A673 (cell line): ENCODE results near the gene DYNC1LI1. TPM values are rescaled to one million over a fixed set of nuclear protein-coding genes. Genes with fewer than 3 reads are reported as not detected.

Experiments used
- BruUV-seq: library from RNA; stranded (reverse); fragments of 400-500 nt; replicated peaks from 2 replicates; lab custom pipeline; 2021; lab: Mats Ljungman, UMichigan
- CTCF ChIA-PET: fragments of 300-600 bp; sonication (Branson Sonifier 250); formaldehyde crosslinking; loops from one replicate; lab custom pipeline; 2022; ENCODE audit warnings: antibody characterized with exemption; lab: Charles Lee
- POLR2A ChIA-PET: fragments of 300-600 bp; sonication (Branson Sonifier 250); formaldehyde crosslinking; loops from one replicate; lab custom pipeline; 2022; ENCODE audit warnings: antibody characterized with exemption; ENCODE audit not compliant: low non-redundant PET; lab: Charles Lee
- DNase-seq: peaks from one replicate; pipeline ENCODE4 v3.0.0-alpha.2; 2015; ENCODE audit warnings: low spot score
- H3K27ac ChIP-seq: fragments of 200-600 bp; sonication (generic); 2 replicates; pipeline ENCODE4 v1.5.1; 2016; ENCODE audit warnings: mixed run types, low read depth, mild to moderate bottlenecking, mixed read lengths, antibody characterized with exemption, low read length; ENCODE audit not compliant: poor library complexity, severe bottlenecking
- H3K27me3 ChIP-seq: fragments of 200-600 bp; sonication (generic); replicated peaks from 2 replicates; pipeline ENCODE4 v1.6.1; 2017; ENCODE audit warnings: mixed run types, low read depth, mild to moderate bottlenecking, mixed read lengths, antibody characterized with exemption, low read length; ENCODE audit not compliant: insufficient read depth, poor library complexity
- H3K36me3 ChIP-seq: fragments of 200-600 bp; sonication (generic); 2 replicates; pipeline ENCODE4 v1.6.1; 2016; ENCODE audit warnings: mixed run types, mild to moderate bottlenecking, mixed read lengths, antibody characterized with exemption, low read length; ENCODE audit not compliant: insufficient read depth, poor library complexity, severe bottlenecking
- H3K4me1 ChIP-seq: fragments of 200-600 bp; sonication (generic); 2 replicates; pipeline ENCODE4 v1.6.1; 2017; ENCODE audit warnings: mixed run types, mild to moderate bottlenecking, mixed read lengths, antibody characterized with exemption, low read length; ENCODE audit not compliant: insufficient read depth, poor library complexity, severe bottlenecking
- H3K4me3 ChIP-seq: fragments of 200-600 bp; sonication (generic); 2 replicates; pipeline ENCODE4 v1.5.1; 2016; ENCODE audit warnings: low read depth, mixed run types, mild to moderate bottlenecking, mixed read lengths, low read length; ENCODE audit not compliant: poor library complexity, severe bottlenecking
- H3K9me3 ChIP-seq: fragments of 200-600 bp; sonication (generic); 2 replicates; pipeline ENCODE4 v1.6.1; 2016; ENCODE audit warnings: mixed run types, low read depth, mild to moderate bottlenecking, mixed read lengths, antibody characterized with exemption, low read length; ENCODE audit not compliant: poor library complexity, severe bottlenecking
- EZH2 ChIP-seq: fragments of 200-600 bp; sonication (generic); IDR thresholded peaks from 2 replicates; pipeline ENCODE4 v1.6.1; 2017; ENCODE audit warnings: borderline replicate concordance, low read depth, mild to moderate bottlenecking, mixed read lengths, antibody characterized with exemption, low read length; ENCODE audit not compliant: poor library complexity, severe bottlenecking
- intact Hi-C: fragments of 100-400 bp; cut with micrococcal nuclease; formaldehyde crosslinking; loops from one replicate; pipeline ENCODE4 v1.10.0; 2022; ENCODE audit not compliant: unreplicated experiment
- total RNA-seq: library from RNA; stranded (reverse); gene quantifications from 2 replicates; pipeline ENCODE4 v1.2.3, GENCODE V29; 2021
- TF ChIP-seq, protein P1 (sequence below): fragments of 300-800, 200-600 bp; sonication (generic); conservative IDR thresholded peaks from 2 replicates; pipeline ENCODE4 v1.5.1; 2017; ENCODE audit warnings: low read depth, mild to moderate bottlenecking, antibody characterized with exemption, low read length, moderate library complexity, mixed read lengths

The DYNC1LI1 gene
- total RNA-seq, 1 experiment from 2014 or later: 73.1 TPM

DNA sequence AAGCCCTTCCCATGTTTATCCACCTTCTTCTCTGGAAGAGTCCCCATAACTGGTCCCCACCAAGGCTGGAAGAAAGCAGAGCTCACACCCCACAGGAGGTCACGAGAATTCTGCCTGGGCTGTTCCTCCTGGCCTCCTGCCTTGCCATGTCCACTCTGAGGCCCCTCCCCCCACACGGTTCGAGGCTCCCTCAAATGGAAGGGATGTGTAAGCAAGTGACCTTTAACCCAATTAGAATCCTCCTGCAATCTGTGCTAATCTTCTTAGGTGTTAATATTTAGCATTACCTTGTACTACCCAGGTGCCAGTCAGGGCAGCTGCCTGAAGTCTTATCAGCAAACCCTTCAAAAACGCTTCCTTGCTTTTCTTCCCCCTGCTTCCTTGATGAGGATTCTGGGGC, 32.4 kb upstream of the DYNC1LI1 start:
- no peaks in the 10 kb centered on the region for H3K36me3 ChIP-seq
- POLR2A ChIA-PET: interaction anchor here (0.7 kb wide), 1 partner anchor 40 kb away, joined by 8 read pairs; no protein-coding TSS in a partner anchor
- intact Hi-C loops: no loop called here
- no peaks in the 10 kb centered on the region for H3K27me3 ChIP-seq
- CTCF ChIA-PET: no interaction called here
- no peak for DNase-seq
- no peak overlapping the region for H3K27ac ChIP-seq
- no peaks in the 10 kb centered on the region for H3K9me3 ChIP-seq
- no peak for TF ChIP-seq EZH2
- TF ChIP-seq, protein P1, sequence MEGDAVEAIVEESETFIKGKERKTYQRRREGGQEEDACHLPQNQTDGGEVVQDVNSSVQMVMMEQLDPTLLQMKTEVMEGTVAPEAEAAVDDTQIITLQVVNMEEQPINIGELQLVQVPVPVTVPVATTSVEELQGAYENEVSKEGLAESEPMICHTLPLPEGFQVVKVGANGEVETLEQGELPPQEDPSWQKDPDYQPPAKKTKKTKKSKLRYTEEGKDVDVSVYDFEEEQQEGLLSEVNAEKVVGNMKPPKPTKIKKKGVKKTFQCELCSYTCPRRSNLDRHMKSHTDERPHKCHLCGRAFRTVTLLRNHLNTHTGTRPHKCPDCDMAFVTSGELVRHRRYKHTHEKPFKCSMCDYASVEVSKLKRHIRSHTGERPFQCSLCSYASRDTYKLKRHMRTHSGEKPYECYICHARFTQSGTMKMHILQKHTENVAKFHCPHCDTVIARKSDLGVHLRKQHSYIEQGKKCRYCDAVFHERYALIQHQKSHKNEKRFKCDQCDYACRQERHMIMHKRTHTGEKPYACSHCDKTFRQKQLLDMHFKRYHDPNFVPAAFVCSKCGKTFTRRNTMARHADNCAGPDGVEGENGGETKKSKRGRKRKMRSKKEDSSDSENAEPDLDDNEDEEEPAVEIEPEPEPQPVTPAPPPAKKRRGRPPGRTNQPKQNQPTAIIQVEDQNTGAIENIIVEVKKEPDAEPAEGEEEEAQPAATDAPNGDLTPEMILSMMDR: no peak
- no peak overlapping the region for H3K4me3 ChIP-seq
- no TSS peak for BruUV-seq
- H3K4me1 ChIP-seq: no peaks in the 10 kb centered on the region

DNA sequence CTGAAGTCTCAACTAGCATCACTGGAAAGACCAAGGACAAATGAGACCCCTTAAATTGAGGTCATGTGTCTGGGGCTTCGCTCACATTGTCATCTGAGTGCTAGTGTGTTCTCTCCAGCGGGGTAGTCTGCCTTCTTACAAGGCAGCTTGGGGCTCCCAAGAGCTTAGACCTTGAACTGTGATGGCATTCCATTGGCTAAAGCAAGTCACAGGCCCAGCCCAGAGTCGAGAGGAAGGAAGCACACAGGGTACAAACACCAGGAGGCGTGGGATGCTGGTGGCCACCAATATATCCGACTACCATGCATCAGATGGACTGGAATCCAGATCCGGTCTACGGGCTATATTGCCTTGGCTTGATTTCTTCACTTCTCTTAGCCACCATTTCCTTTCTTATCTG, 31.5 kb upstream of the DYNC1LI1 start:
- intact Hi-C loops: no loop called here
- Histone ChIP-seq H3K36me3 (no peaks in the 10 kb centered on the region), H3K4me3 (no peak overlapping the region), H3K27me3 (no peaks in the 10 kb centered on the region), H3K4me1 (no peaks in the 10 kb centered on the region), H3K27ac (no peak overlapping the region), H3K9me3 (no peaks in the 10 kb centered on the region)
- POLR2A ChIA-PET: no interaction called here
- no peak for DNase-seq
- BruUV-seq: no TSS peak
- CTCF ChIA-PET: no interaction called here
- TF ChIP-seq, protein P1: no peak
- TF ChIP-seq EZH2: no peak

DNA sequence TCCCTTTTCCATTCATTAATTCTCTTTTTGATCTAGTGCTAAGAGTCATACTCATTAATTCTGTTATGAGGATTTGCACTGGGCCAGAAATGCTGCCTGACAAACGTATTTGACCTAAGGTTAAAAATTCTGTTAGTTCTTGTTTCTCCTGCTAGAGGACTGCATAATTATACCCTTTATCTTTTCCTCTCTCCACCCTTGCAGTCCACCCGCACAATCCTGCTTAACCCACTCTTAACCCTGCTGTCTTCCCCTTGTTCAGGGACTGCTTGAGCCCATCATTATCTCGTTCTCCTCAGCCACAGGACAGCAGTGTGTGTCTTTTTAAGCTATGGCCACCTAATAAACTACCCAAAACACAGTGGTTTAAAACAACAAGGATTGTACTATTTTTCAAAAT, 31.1 kb upstream of the DYNC1LI1 start:
- Histone ChIP-seq H3K27me3 (no peaks in the 10 kb centered on the region), H3K27ac (no peak overlapping the region), H3K4me1 (no peaks in the 10 kb centered on the region), H3K36me3 (no peaks in the 10 kb centered on the region), H3K9me3 (no peaks in the 10 kb centered on the region), H3K4me3 (no peak overlapping the region)
- intact Hi-C loops: no loop called here
- TF ChIP-seq, protein P1: no peak
- no peak for TF ChIP-seq EZH2
- BruUV-seq: no TSS peak
- ChIA-PET POLR2A (no interaction called here), CTCF (no interaction called here)
- no peak for DNase-seq
